H9 (cell line): Measurements from ENCODE around the gene RAB26. TPM values are rescaled to one million over a fixed set of nuclear protein-coding genes. Genes with fewer than 3 reads are reported as not detected.

ENCODE experiments used
- DNase-seq: peaks from one replicate; pipeline ENCODE4 v3.0.0-alpha.2; 2017
- H2AFZ ChIP-seq: one replicate; pipeline ENCODE4 v1.6.1; 2013; ENCODE audit warnings: mild to moderate bottlenecking, low read length, control low read depth, moderate library complexity
- H2AK5ac ChIP-seq: 2 replicates; pipeline ENCODE4 v1.6.1; 2013; ENCODE audit warnings: low read length, control low read depth, mixed read lengths; ENCODE audit not compliant: insufficient read length
- H2BK120ac ChIP-seq: one replicate; pipeline ENCODE4 v1.6.1; 2013; ENCODE audit warnings: low read depth, mild to moderate bottlenecking, low read length, control low read depth, inconsistent platforms; ENCODE audit not compliant: poor library complexity, severe bottlenecking
- H2BK12ac ChIP-seq: 2 replicates; pipeline ENCODE4 v1.6.1; 2013; ENCODE audit warnings: low read length, control low read depth, mixed read lengths, low read depth; ENCODE audit not compliant: insufficient read length
- H2BK15ac ChIP-seq: 2 replicates; pipeline ENCODE4 v1.6.1; 2013; ENCODE audit warnings: low read depth, low read length, control low read depth
- H2BK20ac ChIP-seq: one replicate; pipeline ENCODE4 v1.6.1; 2013; ENCODE audit warnings: low read depth, mild to moderate bottlenecking, low read length, control low read depth, inconsistent platforms; ENCODE audit not compliant: poor library complexity, severe bottlenecking
- H2BK5ac ChIP-seq: 2 replicates; pipeline ENCODE4 v1.6.1; 2013; ENCODE audit warnings: low read length, control low read depth, mixed read lengths; ENCODE audit not compliant: insufficient read length
- H3K14ac ChIP-seq: 2 replicates; pipeline ENCODE4 v1.6.1; 2013; ENCODE audit warnings: low read length, control low read depth; ENCODE audit not compliant: insufficient read depth
- H3K18ac ChIP-seq: 2 replicates; pipeline ENCODE4 v1.6.1; 2013; ENCODE audit warnings: low read depth, mild to moderate bottlenecking, mixed read lengths, low read length, control low read depth; ENCODE audit not compliant: insufficient read length
- H3K23ac ChIP-seq: 2 replicates; pipeline ENCODE4 v1.6.1; 2013; ENCODE audit warnings: low read length, control low read depth, mixed read lengths, low read depth; ENCODE audit not compliant: insufficient read length
- H3K23me2 ChIP-seq: 2 replicates; pipeline ENCODE4 v1.6.1; 2013; ENCODE audit warnings: low read depth, mild to moderate bottlenecking, mixed read lengths, low read length, control low read depth; ENCODE audit not compliant: insufficient read length, poor library complexity, severe bottlenecking
- H3K27ac ChIP-seq: 2 replicates; pipeline ENCODE4 v1.5.1; 2013; ENCODE audit warnings: low read length, control low read depth, mixed read lengths, low read depth; ENCODE audit not compliant: insufficient read length
- H3K27me3 ChIP-seq: 2 replicates; pipeline ENCODE4 v1.6.1; 2013; ENCODE audit warnings: low read length, control low read depth, inconsistent platforms; ENCODE audit not compliant: insufficient read depth
- H3K4ac ChIP-seq: 2 replicates; pipeline ENCODE4 v1.6.1; 2013; ENCODE audit warnings: low read depth, mild to moderate bottlenecking, control low read depth, inconsistent platforms, low read length, moderate library complexity
- H3K4me1 ChIP-seq: 2 replicates; pipeline ENCODE4 v1.6.1; 2013; ENCODE audit warnings: low read length, control low read depth, inconsistent platforms; ENCODE audit not compliant: insufficient read depth
- H3K4me2 ChIP-seq: 2 replicates; pipeline ENCODE4 v1.6.1; 2013; ENCODE audit warnings: low read length, control low read depth, mixed read lengths; ENCODE audit not compliant: insufficient read length, insufficient read depth
- H3K56ac ChIP-seq: 2 replicates; pipeline ENCODE4 v1.6.1; 2013; ENCODE audit warnings: low read depth, mild to moderate bottlenecking, mixed read lengths, low read length, control low read depth; ENCODE audit not compliant: insufficient read length
- H3K79me1 ChIP-seq: 2 replicates; pipeline ENCODE4 v1.6.1; 2013; ENCODE audit warnings: low read depth, mild to moderate bottlenecking, moderate library complexity, low read length, control low read depth, inconsistent platforms; ENCODE audit not compliant: insufficient read depth, poor library complexity, severe bottlenecking
- H3K79me2 ChIP-seq: 2 replicates; pipeline ENCODE4 v1.6.1; 2013; ENCODE audit warnings: low read length, control low read depth, inconsistent platforms; ENCODE audit not compliant: insufficient read depth
- H3K9ac ChIP-seq: 2 replicates; pipeline ENCODE4 v1.6.1; 2013; ENCODE audit warnings: low read length, control low read depth, mixed read lengths; ENCODE audit not compliant: insufficient read length; ENCODE audit errors: extremely low read depth
- H3K9me3 ChIP-seq: one replicate; pipeline ENCODE4 v1.6.1; 2013; ENCODE audit warnings: low read depth, low read length, inconsistent platforms; ENCODE audit not compliant: control insufficient read depth
- H3T11ph ChIP-seq: one replicate; pipeline ENCODE4 v1.6.1; 2013; ENCODE audit warnings: mild to moderate bottlenecking, low read length, control low read depth, inconsistent platforms
- H4K20me1 ChIP-seq: one replicate; pipeline ENCODE4 v1.6.1; 2013; ENCODE audit not compliant: control insufficient read depth, insufficient read length, insufficient read depth
- H4K5ac ChIP-seq: 2 replicates; pipeline ENCODE4 v1.6.1; 2013; ENCODE audit warnings: low read depth, mild to moderate bottlenecking, mixed read lengths, low read length, control low read depth; ENCODE audit not compliant: insufficient read length
- H4K8ac ChIP-seq: replicated peaks from 2 replicates; pipeline ENCODE4 v1.6.1; 2013; ENCODE audit warnings: low read length, control low read depth, mixed read lengths, low read depth; ENCODE audit not compliant: insufficient read length
- H4K91ac ChIP-seq: 2 replicates; pipeline ENCODE4 v1.6.1; 2013; ENCODE audit warnings: low read depth, mild to moderate bottlenecking, moderate library complexity, mixed read lengths, low read length, control low read depth; ENCODE audit not compliant: insufficient read length
- H3K27ac Mint-ChIP-seq, 3 experiments: 2 replicates in 2 of 3; 3 replicates in 1 of 3; pipeline ENCODE4 v1.8.0; 2020 to 2021; ENCODE audit warnings: mixed read lengths in 3 of 3, mild to moderate bottlenecking in 1 of 3, moderate library complexity in 1 of 3
- H3K27me3 Mint-ChIP-seq: 2 replicates; pipeline ENCODE4 v1.8.0; 2021; ENCODE audit warnings: low read depth, mild to moderate bottlenecking, moderate library complexity, mixed read lengths
- H3K36me3 Mint-ChIP-seq, 3 experiments: 2 replicates in 2 of 3; 3 replicates in 1 of 3; pipeline ENCODE4 v1.8.0; 2020 to 2021; ENCODE audit warnings: low read depth in 3 of 3, mixed read lengths in 3 of 3; ENCODE audit not compliant: insufficient read depth in 1 of 3
- H3K4me1 Mint-ChIP-seq, 2 experiments: 2 replicates each; pipeline ENCODE4 v1.8.0; 2020; ENCODE audit warnings: mixed read lengths in 2 of 2
- H3K4me3 Mint-ChIP-seq, 2 experiments: 2 replicates in 1 of 2; 3 replicates in 1 of 2; pipeline ENCODE4 v1.8.0; 2020 to 2021; ENCODE audit warnings: mild to moderate bottlenecking in 2 of 2, mixed read lengths in 2 of 2, moderate library complexity in 1 of 2
- H3K9me3 Mint-ChIP-seq, 2 experiments: 2 replicates in 1 of 2; 3 replicates in 1 of 2; pipeline ENCODE4 v1.8.0; 2020; ENCODE audit warnings: mild to moderate bottlenecking in 2 of 2, mixed read lengths in 2 of 2, moderate library complexity in 1 of 2
- WGBS: extraction: QIAGEN DNeasy Blood & Tissue Kit; methylation state at CpG from one replicate; pipeline ENCODE4 v1.1.7; 2013; ENCODE audit warnings: missing lambda C conversion rate, low lambda C conversion rate, mixed read lengths; ENCODE audit not compliant: insufficient read length; ENCODE audit errors: extremely low coverage; 5-methylcytosine and 5-hydroxymethylcytosine counted together
- total RNA-seq: library from RNA; stranded (reverse); gene quantifications from 2 replicates; pipeline ENCODE4 v1.2.1, GENCODE V29; 2021
- TF ChIP-seq, protein P1 (sequence below): fragments of 200-600 bp; sonication (generic); conservative IDR thresholded peaks from 3 replicates; pipeline ENCODE4 v1.8.0; 2021; ENCODE audit warnings: antibody characterized with exemption, mild to moderate bottlenecking

RAB26 gene
- total RNA-seq, 1 experiment from 2014 or later, result 2.4 TPM

DNA sequence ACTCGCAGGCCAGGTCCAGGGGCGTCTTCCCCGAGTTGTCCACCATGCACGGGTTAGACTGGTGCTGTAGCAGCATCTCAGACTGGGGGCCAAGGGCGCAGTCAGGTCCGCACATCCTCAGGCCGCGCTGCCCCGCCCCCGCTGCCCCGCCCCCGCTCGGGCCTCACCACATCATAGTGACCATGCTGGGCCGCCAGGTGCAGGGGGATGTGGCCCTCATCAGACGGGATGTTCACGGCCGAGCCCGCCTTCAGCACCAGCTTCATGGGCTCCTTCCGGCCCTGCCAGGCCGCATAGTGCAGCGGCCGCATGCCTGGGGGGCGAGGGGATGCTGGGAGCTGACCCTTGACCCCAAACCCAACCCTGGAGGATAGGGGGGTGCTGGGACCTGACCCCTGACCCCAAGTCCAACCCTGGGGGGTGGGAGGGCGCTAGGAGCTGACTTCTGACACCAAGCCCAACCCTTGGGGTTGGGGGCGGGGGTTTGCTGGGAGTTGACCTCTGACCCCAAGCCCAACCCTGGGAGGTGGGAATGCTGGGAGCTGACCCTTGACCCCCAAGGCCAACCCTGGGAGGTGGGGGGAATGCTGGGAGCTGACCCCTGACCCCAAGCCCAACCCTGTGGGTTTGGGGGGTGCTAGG is 40.9 kb downstream of the RAB26 start:
- Histone ChIP-seq H3K27me3 (no peaks in the 10 kb centered on the region), H2BK12ac (no peak overlapping the region), H3K9me3 (no peaks in the 10 kb centered on the region), H3K14ac (no peak overlapping the region), H2BK120ac (no peak overlapping the region), H3K18ac (no peak overlapping the region), H2BK15ac (no peak overlapping the region), H2AFZ (no peak overlapping the region), H3K9ac (no peak overlapping the region), H2BK20ac (no peak overlapping the region), H3K4me2 (no peak overlapping the region), H4K8ac (no peak overlapping the region), H3K23ac (no peak overlapping the region), H3K79me1 (no peaks in the 10 kb centered on the region), H4K5ac (no peak overlapping the region), H3K4ac (no peak overlapping the region), H2AK5ac (no peak overlapping the region), H3K56ac (no peak overlapping the region), H3K79me2 (no peaks in the 10 kb centered on the region), H3K23me2 (no peaks in the 10 kb centered on the region), H2BK5ac (no peak overlapping the region), H4K20me1 (peaks cover under 1% of the 10 kb centered on the region), H3K27ac (no peak overlapping the region), H3K4me1 (no peaks in the 10 kb centered on the region), H3T11ph (no peak overlapping the region), H4K91ac (no peak overlapping the region)
- H3K4me3 Mint-ChIP-seq, result no peak overlapping the region
- H3K36me3 Mint-ChIP-seq, result peaks cover 0 to 2% (median under 1%) of the 10 kb centered on the region in 3 experiments; a peak in 2 of 7 replicates
- no CpG with 5 or more reads among the region's 25 CpGs for WGBS
- TF ChIP-seq, protein P1, sequence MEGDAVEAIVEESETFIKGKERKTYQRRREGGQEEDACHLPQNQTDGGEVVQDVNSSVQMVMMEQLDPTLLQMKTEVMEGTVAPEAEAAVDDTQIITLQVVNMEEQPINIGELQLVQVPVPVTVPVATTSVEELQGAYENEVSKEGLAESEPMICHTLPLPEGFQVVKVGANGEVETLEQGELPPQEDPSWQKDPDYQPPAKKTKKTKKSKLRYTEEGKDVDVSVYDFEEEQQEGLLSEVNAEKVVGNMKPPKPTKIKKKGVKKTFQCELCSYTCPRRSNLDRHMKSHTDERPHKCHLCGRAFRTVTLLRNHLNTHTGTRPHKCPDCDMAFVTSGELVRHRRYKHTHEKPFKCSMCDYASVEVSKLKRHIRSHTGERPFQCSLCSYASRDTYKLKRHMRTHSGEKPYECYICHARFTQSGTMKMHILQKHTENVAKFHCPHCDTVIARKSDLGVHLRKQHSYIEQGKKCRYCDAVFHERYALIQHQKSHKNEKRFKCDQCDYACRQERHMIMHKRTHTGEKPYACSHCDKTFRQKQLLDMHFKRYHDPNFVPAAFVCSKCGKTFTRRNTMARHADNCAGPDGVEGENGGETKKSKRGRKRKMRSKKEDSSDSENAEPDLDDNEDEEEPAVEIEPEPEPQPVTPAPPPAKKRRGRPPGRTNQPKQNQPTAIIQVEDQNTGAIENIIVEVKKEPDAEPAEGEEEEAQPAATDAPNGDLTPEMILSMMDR, result no peak
- no peaks in the 10 kb centered on the region; the same call in 1 of the 2 replicates for H3K27me3 Mint-ChIP-seq
- peaks cover 0 to 2% of the 10 kb centered on the region in 2 experiments; a peak in 1 of 4 replicates for H3K4me1 Mint-ChIP-seq
- H3K27ac Mint-ChIP-seq, result no peak overlapping the region
- DNase-seq, result no peak
- no peaks in the 10 kb centered on the region for H3K9me3 Mint-ChIP-seq
